ENCODE results near the gene SOD1.

- TF ChIP-seq CTCF (IDR thresholded peaks at IDR 0.05) (no peak), EP300 (IDR thresholded peaks at IDR 0.05) (no peak)
These were observed 12.4 kb downstream of the SOD1 start for GRCh38 chr21:31671931-31672330.
